ENCODE data around the gene SERINC1.
"Not testable (repeated sequence)": the region's sequence is repeated elsewhere in the genome, so short reads cannot be mapped to it uniquely, and the experiment has no call there.

The SERINC1 gene

DNA sequence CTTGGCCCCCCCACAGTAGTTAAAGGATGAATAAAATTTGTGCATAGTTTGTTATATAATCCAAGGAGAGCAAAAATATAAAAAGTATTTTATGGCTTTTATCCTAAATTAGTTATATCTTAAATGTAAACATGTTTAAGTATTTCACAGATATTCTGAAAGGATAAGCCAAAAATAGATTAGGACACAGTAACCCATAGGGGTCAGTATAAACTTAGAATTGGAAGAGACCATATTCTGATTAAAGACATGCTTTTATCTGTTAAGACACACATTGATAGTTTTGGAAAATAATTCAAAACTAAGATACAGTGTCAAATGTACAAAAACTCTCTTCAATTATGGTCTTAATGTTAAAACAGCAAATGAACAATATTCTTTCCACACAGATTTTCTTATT lies 4.5 kb upstream of the SERINC1 start:
- Histone ChIP-seq H3K36me3 (ENCODE audit: control insufficient read depth, insufficient read depth, low read length) (no peaks in the 10 kb centered on the region), H3K4me3 (ENCODE audit: low read depth, low read length) (no peak overlapping the region), H3K27ac (ENCODE audit: low read depth, low read length) (no peak overlapping the region), H3K9ac (ENCODE audit: low read length) (no peak overlapping the region), H3K4me1 (ENCODE audit: control insufficient read depth, insufficient read depth, low read length) (no peaks in the 10 kb centered on the region), H3K9me3 (ENCODE audit: control insufficient read depth, insufficient read depth, low read depth, low read length) (no peaks in the 10 kb centered on the region), H3K27me3 (ENCODE audit: control insufficient read depth, insufficient read depth, low read length) (no peaks in the 10 kb centered on the region)

DNA sequence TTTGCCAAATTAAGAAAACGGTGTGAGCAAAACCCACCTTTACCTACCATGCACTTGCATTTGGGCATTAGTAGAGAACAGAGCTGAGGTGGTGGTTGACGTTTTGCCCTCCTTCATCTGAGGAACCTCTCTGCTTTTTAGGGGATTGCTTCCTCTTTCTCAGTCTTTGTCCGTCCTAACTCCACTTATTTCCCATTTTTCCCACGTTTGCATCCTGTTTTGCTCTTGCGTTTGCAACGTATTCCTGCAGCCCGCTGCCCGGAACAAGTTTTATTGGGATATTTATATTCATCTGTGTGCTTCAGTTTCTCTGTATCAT lies 374 bp upstream of the SERINC1 start:
- peak overlapping the region; percentile 8; the same call in 1 of the 2 replicates for H3K27ac ChIP-seq (ENCODE audit: low read depth, low read length)
- no peaks in the 10 kb centered on the region for H3K36me3 ChIP-seq (ENCODE audit: control insufficient read depth, insufficient read depth, low read length)
- no peaks in the 10 kb centered on the region for H3K27me3 ChIP-seq (ENCODE audit: control insufficient read depth, insufficient read depth, low read length)
- H3K9me3 ChIP-seq (ENCODE audit: control insufficient read depth, insufficient read depth, low read depth, low read length), result no peaks in the 10 kb centered on the region
- peak overlapping the region; percentile 94 for H3K9ac ChIP-seq (ENCODE audit: low read length)
- no peaks in the 10 kb centered on the region for H3K4me1 ChIP-seq (ENCODE audit: control insufficient read depth, insufficient read depth, low read length)
- H3K4me3 ChIP-seq (ENCODE audit: low read depth, low read length), result peak overlapping the region; percentile 86

DNA sequence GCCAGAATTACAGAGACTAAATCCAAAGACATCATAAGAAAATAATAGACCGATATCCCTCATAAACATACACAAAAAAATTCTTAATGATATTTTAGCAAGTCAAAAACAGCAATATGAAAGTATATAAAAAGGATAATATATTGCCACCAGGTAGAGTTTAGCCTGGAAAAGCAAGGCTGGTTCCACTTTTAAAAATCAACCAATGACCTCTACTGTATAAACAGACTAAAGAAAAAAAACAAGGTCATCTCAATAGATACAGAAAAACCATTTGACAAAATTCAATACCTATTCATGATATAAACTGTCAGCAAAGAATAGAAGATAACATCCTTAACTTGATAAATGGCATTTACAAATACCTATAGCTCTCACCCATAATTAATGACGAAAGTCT lies 9.7 kb downstream of the SERINC1 start:
- Histone ChIP-seq H3K9ac (ENCODE audit: low read length) (no peak overlapping the region), H3K4me1 (ENCODE audit: control insufficient read depth, insufficient read depth, low read length) (no peaks in the 10 kb centered on the region; the same call in 1 of the 2 replicates), H3K4me3 (ENCODE audit: low read depth, low read length) (no peak overlapping the region), H3K27me3 (ENCODE audit: control insufficient read depth, insufficient read depth, low read length) (no peaks in the 10 kb centered on the region), H3K36me3 (ENCODE audit: control insufficient read depth, insufficient read depth, low read length) (peaks cover 14% of the 10 kb centered on the region; the same call in 1 of the 2 replicates), H3K9me3 (ENCODE audit: control insufficient read depth, insufficient read depth, low read depth, low read length) (no peaks in the 10 kb centered on the region), H3K27ac (ENCODE audit: low read depth, low read length) (no peak overlapping the region)

DNA sequence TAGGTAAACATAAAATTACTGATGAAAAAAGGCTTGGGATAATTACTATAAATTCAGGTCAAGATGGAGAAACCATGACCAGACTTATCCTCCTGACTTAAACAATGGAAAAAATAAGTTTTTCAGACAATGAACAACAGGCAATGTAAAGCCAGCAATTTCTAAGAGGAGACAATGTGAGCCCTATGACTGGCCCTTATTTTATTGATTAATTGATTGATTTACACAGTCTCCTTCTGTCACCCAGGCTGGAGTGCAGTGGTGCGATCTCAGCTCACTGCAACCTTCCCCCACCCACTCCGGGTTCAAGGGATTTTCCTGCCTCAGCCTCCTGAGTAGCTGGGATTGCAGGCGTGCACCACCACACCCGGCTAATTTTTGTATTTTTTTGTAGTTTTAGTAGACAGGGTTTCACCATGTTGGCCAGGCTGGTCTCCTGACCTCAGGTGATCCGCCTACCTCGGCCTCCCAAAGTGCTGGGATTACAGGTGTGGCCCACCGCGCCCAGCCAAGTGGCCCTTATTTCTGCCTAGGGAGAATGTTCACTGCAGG lies 11.7 kb downstream of the SERINC1 start:
- peaks cover 17% of the 10 kb centered on the region for H3K36me3 ChIP-seq (ENCODE audit: control insufficient read depth, insufficient read depth, low read length)
- H3K27ac ChIP-seq (ENCODE audit: low read depth, low read length); H3K4me3 ChIP-seq (ENCODE audit: low read depth, low read length); H3K27me3 ChIP-seq (ENCODE audit: control insufficient read depth, insufficient read depth, low read length); H3K9me3 ChIP-seq (ENCODE audit: control insufficient read depth, insufficient read depth, low read depth, low read length); H3K4me1 ChIP-seq (ENCODE audit: control insufficient read depth, insufficient read depth, low read length); H3K9ac ChIP-seq (ENCODE audit: low read length): not testable (repeated sequence)

DNA sequence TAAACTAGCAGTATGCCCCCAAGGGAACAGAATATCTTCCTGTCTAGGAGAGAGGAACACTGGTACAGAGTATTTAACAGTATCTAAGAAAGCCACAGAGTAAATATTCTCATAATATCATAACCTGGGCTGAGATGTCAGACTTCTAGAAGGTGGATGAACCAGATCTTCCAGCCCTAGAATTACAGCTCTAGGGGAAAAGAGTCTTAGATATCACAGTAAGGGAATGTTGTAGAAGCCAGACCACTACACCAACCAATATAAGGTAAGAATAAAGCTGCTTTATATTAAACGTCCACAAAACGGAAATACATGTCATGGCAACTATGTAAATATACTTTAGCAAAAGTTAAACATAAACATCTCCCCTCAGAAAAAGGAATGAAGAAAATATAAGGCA lies 12.4 kb downstream of the SERINC1 start:
- no peak overlapping the region for H3K9ac ChIP-seq (ENCODE audit: low read length)
- H3K36me3 ChIP-seq (ENCODE audit: control insufficient read depth, insufficient read depth, low read length), result peaks cover 24% of the 10 kb centered on the region
- no peaks in the 10 kb centered on the region for H3K27me3 ChIP-seq (ENCODE audit: control insufficient read depth, insufficient read depth, low read length)
- H3K4me3 ChIP-seq (ENCODE audit: low read depth, low read length), result no peak overlapping the region
- no peaks in the 10 kb centered on the region; the same call in 1 of the 2 replicates for H3K4me1 ChIP-seq (ENCODE audit: control insufficient read depth, insufficient read depth, low read length)
- no peak overlapping the region for H3K27ac ChIP-seq (ENCODE audit: low read depth, low read length)
- H3K9me3 ChIP-seq (ENCODE audit: control insufficient read depth, insufficient read depth, low read depth, low read length), result no peaks in the 10 kb centered on the region

DNA sequence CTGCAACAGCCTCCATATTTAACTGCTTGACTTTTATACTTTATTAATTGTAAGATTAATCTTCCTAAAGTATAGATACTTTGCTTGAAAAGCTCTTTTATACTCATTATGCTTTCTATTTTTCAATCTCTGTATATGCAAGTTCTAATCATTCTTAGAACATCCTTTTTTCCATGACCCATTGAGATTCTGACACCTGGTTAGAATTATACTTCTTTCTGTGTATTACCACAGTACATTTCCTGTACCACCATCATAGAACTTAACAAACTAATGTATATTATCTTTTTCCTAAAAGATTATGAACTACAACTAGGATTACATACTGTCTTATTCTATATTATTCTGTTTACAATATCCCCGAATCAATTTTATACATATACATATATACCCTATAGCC lies 13.5 kb downstream of the SERINC1 start:
- H3K4me1 ChIP-seq (ENCODE audit: control insufficient read depth, insufficient read depth, low read length), result no peaks in the 10 kb centered on the region; the same call in 1 of the 2 replicates
- H3K4me3 ChIP-seq (ENCODE audit: low read depth, low read length), result no peak overlapping the region
- no peaks in the 10 kb centered on the region for H3K27me3 ChIP-seq (ENCODE audit: control insufficient read depth, insufficient read depth, low read length)
- no peak overlapping the region for H3K9ac ChIP-seq (ENCODE audit: low read length)
- peaks cover 33% of the 10 kb centered on the region for H3K36me3 ChIP-seq (ENCODE audit: control insufficient read depth, insufficient read depth, low read length)
- H3K9me3 ChIP-seq (ENCODE audit: control insufficient read depth, insufficient read depth, low read depth, low read length), result no peaks in the 10 kb centered on the region
- no peak overlapping the region for H3K27ac ChIP-seq (ENCODE audit: low read depth, low read length)

DNA sequence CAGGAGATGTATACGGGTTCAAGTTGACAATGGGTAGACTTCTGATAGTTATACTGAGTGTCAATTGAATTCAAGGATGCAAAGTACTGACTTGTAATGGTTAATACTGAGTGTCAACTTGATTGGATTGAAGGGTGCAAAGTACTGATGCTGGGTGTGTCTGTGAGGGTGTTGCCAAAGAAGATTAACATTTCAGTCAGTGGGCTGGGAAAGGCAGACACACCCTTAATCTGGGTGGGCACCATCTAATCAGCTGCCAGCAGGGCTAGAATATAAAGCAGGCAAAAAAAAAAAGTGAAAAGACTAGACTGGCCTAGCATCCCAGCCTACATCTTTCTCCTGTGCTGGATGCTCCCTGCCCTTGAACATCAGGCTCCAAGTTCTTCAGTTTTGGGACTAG lies 16.5 kb downstream of the SERINC1 start:
- not testable (repeated sequence) for H3K27ac ChIP-seq (ENCODE audit: low read depth, low read length); H3K4me1 ChIP-seq (ENCODE audit: control insufficient read depth, insufficient read depth, low read length); H3K9me3 ChIP-seq (ENCODE audit: control insufficient read depth, insufficient read depth, low read depth, low read length); H3K27me3 ChIP-seq (ENCODE audit: control insufficient read depth, insufficient read depth, low read length); H3K9ac ChIP-seq (ENCODE audit: low read length); H3K4me3 ChIP-seq (ENCODE audit: low read depth, low read length)
- H3K36me3 ChIP-seq (ENCODE audit: control insufficient read depth, insufficient read depth, low read length), result peaks cover 52% of the 10 kb centered on the region

DNA sequence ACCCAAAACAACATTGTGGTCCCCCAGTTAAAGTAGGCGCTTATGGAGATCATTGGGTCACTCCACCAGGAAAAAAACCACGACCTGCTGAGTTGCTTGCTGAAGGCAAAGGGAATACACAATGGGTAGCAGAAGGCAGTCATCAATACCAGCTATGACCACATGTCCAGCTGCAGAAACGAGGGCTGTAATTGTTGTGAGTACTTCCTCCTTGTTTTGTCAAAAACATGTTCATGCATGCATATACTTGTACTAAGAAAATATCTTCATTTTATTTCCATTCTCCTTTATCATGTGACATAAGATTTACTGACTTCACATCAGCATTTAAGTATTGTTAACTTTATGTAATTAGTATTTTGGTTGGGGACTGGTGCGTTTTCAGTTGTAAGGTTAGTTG lies 16.9 kb downstream of the SERINC1 start:
- H3K4me1 ChIP-seq (ENCODE audit: control insufficient read depth, insufficient read depth, low read length), result no peaks in the 10 kb centered on the region
- no peak overlapping the region for H3K27ac ChIP-seq (ENCODE audit: low read depth, low read length)
- no peaks in the 10 kb centered on the region for H3K9me3 ChIP-seq (ENCODE audit: control insufficient read depth, insufficient read depth, low read depth, low read length)
- peaks cover 56% of the 10 kb centered on the region for H3K36me3 ChIP-seq (ENCODE audit: control insufficient read depth, insufficient read depth, low read length)
- no peak overlapping the region for H3K4me3 ChIP-seq (ENCODE audit: low read depth, low read length)
- no peaks in the 10 kb centered on the region for H3K27me3 ChIP-seq (ENCODE audit: control insufficient read depth, insufficient read depth, low read length)
- H3K9ac ChIP-seq (ENCODE audit: low read length), result no peak overlapping the region

DNA sequence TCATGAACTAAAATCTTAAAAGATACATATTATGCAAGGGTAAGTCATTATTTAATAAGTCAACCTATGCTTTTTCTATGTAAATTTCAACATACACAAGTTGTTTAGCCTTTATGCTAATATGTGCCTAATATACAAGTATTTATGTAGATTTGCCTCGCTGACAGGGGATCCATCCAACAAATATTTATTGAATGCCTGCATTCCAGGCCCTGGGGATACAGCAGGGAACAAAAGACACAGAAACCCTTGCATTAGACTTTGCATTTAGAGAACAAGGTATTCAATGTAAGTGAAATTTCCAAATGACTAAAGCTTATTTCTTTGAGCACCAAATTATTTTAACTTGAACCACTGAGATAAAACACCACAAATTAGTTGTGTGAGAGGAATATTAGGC lies 19.1 kb downstream of the SERINC1 start:
- Histone ChIP-seq H3K27me3 (ENCODE audit: control insufficient read depth, insufficient read depth, low read length) (no peaks in the 10 kb centered on the region), H3K36me3 (ENCODE audit: control insufficient read depth, insufficient read depth, low read length) (peaks cover 71% of the 10 kb centered on the region), H3K27ac (ENCODE audit: low read depth, low read length) (peak overlapping the region; percentile 26; the same call in 1 of the 2 replicates), H3K9ac (ENCODE audit: low read length) (no peak overlapping the region), H3K9me3 (ENCODE audit: control insufficient read depth, insufficient read depth, low read depth, low read length) (no peaks in the 10 kb centered on the region), H3K4me1 (ENCODE audit: control insufficient read depth, insufficient read depth, low read length) (no peaks in the 10 kb centered on the region), H3K4me3 (ENCODE audit: low read depth, low read length) (no peak overlapping the region)

DNA sequence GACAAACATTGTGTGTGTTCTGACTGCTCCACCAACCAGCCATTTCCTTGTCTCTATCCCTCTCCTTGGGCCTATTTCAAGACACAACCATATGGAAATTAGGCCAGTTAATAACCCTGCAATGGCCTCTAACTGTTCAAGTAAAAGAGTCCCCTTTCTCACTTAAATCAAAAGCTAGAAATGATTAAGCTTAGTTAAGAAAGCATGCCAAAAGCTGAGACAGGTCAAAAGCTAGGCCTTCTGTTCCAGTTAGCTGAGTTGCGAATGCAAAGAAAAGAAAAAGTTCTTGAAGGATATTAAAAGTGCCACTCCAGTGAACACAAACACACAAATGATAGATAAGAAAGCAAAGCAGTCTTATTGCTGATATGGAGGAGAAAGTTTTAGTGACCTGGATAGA lies 22.5 kb downstream of the SERINC1 start:
- peaks cover 69% of the 10 kb centered on the region for H3K36me3 ChIP-seq (ENCODE audit: control insufficient read depth, insufficient read depth, low read length)
- H3K27me3 ChIP-seq (ENCODE audit: control insufficient read depth, insufficient read depth, low read length), result no peaks in the 10 kb centered on the region
- H3K9ac ChIP-seq (ENCODE audit: low read length), result no peak overlapping the region
- H3K9me3 ChIP-seq (ENCODE audit: control insufficient read depth, insufficient read depth, low read depth, low read length), result no peaks in the 10 kb centered on the region
- no peak overlapping the region for H3K27ac ChIP-seq (ENCODE audit: low read depth, low read length)
- no peaks in the 10 kb centered on the region for H3K4me1 ChIP-seq (ENCODE audit: control insufficient read depth, insufficient read depth, low read length)
- H3K4me3 ChIP-seq (ENCODE audit: low read depth, low read length), result no peak overlapping the region

DNA sequence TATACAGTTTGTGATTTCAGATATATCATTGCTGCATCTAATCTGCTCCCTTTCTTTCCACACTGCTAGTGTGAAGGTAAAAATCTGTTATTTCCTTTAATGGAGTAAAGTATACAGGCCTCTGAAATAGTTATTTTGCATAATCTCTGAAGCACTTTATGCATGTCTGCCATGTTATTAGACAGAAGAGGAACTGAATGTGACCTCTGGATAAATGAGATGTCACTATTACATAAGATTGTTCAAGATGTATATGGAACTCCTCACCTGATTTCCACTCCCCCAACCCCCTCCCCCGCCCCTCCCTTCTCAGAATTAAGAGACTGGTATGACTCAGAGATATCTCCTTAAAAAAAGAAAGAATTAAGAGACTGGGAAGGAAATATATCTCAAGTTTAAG lies 26.3 kb downstream of the SERINC1 start:
- Histone ChIP-seq H3K27ac (ENCODE audit: low read depth, low read length) (no peak overlapping the region), H3K36me3 (ENCODE audit: control insufficient read depth, insufficient read depth, low read length) (peaks cover 50% of the 10 kb centered on the region), H3K9ac (ENCODE audit: low read length) (no peak overlapping the region), H3K9me3 (ENCODE audit: control insufficient read depth, insufficient read depth, low read depth, low read length) (peaks cover 5% of the 10 kb centered on the region; the same call in 1 of the 2 replicates), H3K27me3 (ENCODE audit: control insufficient read depth, insufficient read depth, low read length) (no peaks in the 10 kb centered on the region), H3K4me3 (ENCODE audit: low read depth, low read length) (no peak overlapping the region), H3K4me1 (ENCODE audit: control insufficient read depth, insufficient read depth, low read length) (no peaks in the 10 kb centered on the region)

DNA sequence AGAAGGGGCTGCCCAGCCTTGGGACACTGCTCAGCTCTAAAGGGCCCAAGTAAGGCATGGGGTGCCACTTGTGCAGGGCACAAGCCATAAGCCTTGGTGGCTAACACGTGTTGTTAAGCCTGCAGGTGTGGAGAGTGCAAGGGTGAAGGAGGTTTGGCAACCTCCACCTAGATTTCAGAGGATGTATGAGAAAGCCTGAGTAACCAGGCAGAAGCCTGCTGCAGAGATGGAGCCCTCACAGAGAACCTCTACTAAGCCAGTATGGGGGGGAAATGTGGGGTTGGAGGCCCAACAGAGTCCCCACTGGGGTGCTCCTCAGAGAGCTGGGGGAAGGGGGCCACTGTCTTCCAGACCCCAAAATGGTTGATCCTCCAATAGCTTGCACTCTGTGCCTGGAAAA lies 32.6 kb downstream of the SERINC1 start:
- Histone ChIP-seq H3K27ac (ENCODE audit: low read depth, low read length) (no peak overlapping the region), H3K4me1 (ENCODE audit: control insufficient read depth, insufficient read depth, low read length) (no peaks in the 10 kb centered on the region), H3K36me3 (ENCODE audit: control insufficient read depth, insufficient read depth, low read length) (peaks cover 51% of the 10 kb centered on the region), H3K9ac (ENCODE audit: low read length) (no peak overlapping the region), H3K9me3 (ENCODE audit: control insufficient read depth, insufficient read depth, low read depth, low read length) (peaks cover 27% of the 10 kb centered on the region), H3K4me3 (ENCODE audit: low read depth, low read length) (no peak overlapping the region), H3K27me3 (ENCODE audit: control insufficient read depth, insufficient read depth, low read length) (no peaks in the 10 kb centered on the region)
